Measurements from ENCODE around the gene GBP1.

Gene GBP1

DNA sequence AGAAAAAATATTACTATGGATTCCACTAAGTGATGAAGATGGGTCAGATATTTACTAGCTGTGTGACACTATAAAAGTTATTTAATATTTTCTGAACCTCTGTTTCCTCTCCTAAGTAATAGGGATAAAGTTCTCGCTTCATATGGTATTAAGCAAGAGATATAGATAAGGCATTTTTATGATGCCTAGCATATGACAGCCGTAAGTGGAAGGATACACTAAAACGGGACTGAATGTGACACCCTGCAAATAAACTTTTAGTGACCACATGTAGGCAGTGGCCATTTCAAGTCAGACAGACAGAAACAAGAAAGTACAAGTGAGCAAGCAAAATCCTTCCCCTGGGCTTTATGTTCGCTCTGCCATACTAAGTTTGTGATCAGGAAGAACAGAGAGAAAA, 56.5 kb downstream of the GBP1 start:
- no peak for DNase-seq (ENCODE audit: low read depth)

DNA sequence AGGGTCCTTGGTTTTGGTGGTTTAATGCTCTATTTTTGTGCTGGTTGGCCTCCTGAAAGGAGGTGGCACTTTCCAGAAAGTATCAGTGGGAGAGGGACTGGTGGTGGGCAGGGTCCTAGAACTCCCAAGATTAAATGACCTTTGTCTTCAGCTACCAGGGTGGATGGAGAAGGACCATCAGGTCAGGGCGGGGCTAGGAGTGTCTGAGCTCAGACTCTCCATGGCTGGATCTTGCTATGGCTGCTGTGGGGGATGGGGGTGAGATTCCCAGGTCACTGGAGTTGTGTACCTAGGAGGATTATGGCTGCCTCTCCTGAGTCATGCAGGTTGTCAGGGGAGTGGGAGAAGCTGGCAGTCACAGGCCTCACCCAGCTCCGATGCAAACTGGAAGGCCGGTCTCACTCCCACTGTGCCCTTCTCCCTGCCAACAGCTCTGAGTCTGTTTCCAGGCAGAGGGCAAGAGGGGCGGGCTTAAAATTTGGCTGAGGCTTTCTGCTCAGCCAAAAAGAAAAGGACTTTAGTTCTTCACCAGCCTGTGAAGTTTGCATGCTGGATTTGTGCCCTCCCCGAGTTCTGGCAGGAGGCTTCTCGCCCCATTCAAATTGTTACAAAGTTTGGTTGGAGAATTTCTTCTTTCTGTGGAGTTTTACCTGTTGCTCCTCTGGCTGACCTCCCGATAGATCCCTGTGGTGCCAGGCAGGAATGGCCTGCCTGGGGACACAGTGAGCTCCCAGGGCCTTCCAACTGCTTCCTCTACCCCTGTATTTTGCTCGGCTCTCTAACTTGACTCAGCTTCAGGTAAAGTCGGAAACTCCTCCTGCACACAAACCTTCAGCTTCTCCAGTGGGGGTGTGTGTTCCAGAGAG, 59.5 kb downstream of the GBP1 start:
- DNase-seq (ENCODE audit: low read depth), result no peak
